NB4 (cell line): Measurements from ENCODE around the gene FBXO15.

Experiments used
- CTCF ChIP-seq: IDR thresholded peaks from one replicate; pipeline ENCODE4 v1.5.1; 2012; ENCODE audit warnings: low read depth, low read length
- MAX ChIP-seq: IDR thresholded peaks from 2 replicates; pipeline ENCODE4 v1.6.1; 2011; ENCODE audit warnings: low read depth, low read length
- MYC ChIP-seq: IDR thresholded peaks from 2 replicates; pipeline ENCODE4 v1.6.1; 2011; ENCODE audit warnings: low read depth, low read length
- POLR2A ChIP-seq: IDR thresholded peaks from 2 replicates; pipeline ENCODE4 v1.6.1; 2011; ENCODE audit warnings: mild to moderate bottlenecking; ENCODE audit not compliant: insufficient read length; ENCODE audit errors: extremely low read depth

GRCh38 chr18:74171910-74172606, 24.4 kb upstream of the FBXO15 start:
- no peak for TF ChIP-seq CTCF
- TF ChIP-seq POLR2A = no peak
- TF ChIP-seq MAX = no peak
- TF ChIP-seq MYC = no peak
